ENCODE measurements around the gene NAA11.

The NAA11 gene

GRCh38 chr4:79325864-79326328, at the start of gene NAA11:
Gene NAA11, minus strand, starts transcription at chr4:79326061. Its CDS starts 184 bp downstream, at chr4:79325877.
- DNase-seq: no peak

- DNase-seq: no peak
Measured at GRCh38 chr4:79370026-79370425, 44.2 kb upstream of the NAA11 start.

- no peak for DNase-seq
Measured at GRCh38 chr4:79367096-79367495, 41.2 kb upstream of the NAA11 start.

- DNase-seq: no peak
Measured at GRCh38 chr4:79366422-79366821, 40.6 kb upstream of the NAA11 start.

- DNase-seq: no peak
Measured at GRCh38 chr4:79364061-79364460, 38.2 kb upstream of the NAA11 start.

- DNase-seq: no peak
Measured at GRCh38 chr4:79362626-79363025, 36.8 kb upstream of the NAA11 start.

- DNase-seq: no peak
Measured at GRCh38 chr4:79360006-79360405, 34.1 kb upstream of the NAA11 start.

- DNase-seq: no peak
Measured at GRCh38 chr4:79358438-79358837, 32.6 kb upstream of the NAA11 start.

GRCh38 chr4:79357365-79357764, 31.5 kb upstream of the NAA11 start:
- DNase-seq: no peak

GRCh38 chr4:79353075-79353474, 27.2 kb upstream of the NAA11 start:
- DNase-seq: no peak

GRCh38 chr4:79348405-79348804, 22.5 kb upstream of the NAA11 start:
- DNase-seq: no peak

- no peak for DNase-seq
Measured at GRCh38 chr4:79341893-79342653, 16.2 kb upstream of the NAA11 start.

- DNase-seq: no peak
Measured at GRCh38 chr4:79340568-79340967, 14.7 kb upstream of the NAA11 start.

- no peak for DNase-seq
Measured at GRCh38 chr4:79338148-79338547, 12.3 kb upstream of the NAA11 start.

GRCh38 chr4:79334783-79335182, 8.9 kb upstream of the NAA11 start:
- DNase-seq: no peak

GRCh38 chr4:79334341-79334740, 8.5 kb upstream of the NAA11 start:
- DNase-seq: no peak

- no peak for DNase-seq
Measured at GRCh38 chr4:79331126-79331876, 5.4 kb upstream of the NAA11 start.

GRCh38 chr4:79330720-79331119, 4.9 kb upstream of the NAA11 start:
- no peak for DNase-seq

GRCh38 chr4:79325436-79325835, 425 bp downstream of the NAA11 start:
- DNase-seq: no peak

- DNase-seq: no peak
Measured at GRCh38 chr4:79319975-79320374, 5.9 kb downstream of the NAA11 start.

- no peak for DNase-seq
Measured at GRCh38 chr4:79317711-79318110, 8.2 kb downstream of the NAA11 start.

GRCh38 chr4:79315891-79316290, 10.0 kb downstream of the NAA11 start:
- DNase-seq: no peak

- no peak for DNase-seq
Measured at GRCh38 chr4:79311279-79311678, 14.6 kb downstream of the NAA11 start.

- DNase-seq: no peak
Measured at GRCh38 chr4:79308971-79309370, 16.9 kb downstream of the NAA11 start.
